ENCODE data around the gene NUTM1.

DNA sequence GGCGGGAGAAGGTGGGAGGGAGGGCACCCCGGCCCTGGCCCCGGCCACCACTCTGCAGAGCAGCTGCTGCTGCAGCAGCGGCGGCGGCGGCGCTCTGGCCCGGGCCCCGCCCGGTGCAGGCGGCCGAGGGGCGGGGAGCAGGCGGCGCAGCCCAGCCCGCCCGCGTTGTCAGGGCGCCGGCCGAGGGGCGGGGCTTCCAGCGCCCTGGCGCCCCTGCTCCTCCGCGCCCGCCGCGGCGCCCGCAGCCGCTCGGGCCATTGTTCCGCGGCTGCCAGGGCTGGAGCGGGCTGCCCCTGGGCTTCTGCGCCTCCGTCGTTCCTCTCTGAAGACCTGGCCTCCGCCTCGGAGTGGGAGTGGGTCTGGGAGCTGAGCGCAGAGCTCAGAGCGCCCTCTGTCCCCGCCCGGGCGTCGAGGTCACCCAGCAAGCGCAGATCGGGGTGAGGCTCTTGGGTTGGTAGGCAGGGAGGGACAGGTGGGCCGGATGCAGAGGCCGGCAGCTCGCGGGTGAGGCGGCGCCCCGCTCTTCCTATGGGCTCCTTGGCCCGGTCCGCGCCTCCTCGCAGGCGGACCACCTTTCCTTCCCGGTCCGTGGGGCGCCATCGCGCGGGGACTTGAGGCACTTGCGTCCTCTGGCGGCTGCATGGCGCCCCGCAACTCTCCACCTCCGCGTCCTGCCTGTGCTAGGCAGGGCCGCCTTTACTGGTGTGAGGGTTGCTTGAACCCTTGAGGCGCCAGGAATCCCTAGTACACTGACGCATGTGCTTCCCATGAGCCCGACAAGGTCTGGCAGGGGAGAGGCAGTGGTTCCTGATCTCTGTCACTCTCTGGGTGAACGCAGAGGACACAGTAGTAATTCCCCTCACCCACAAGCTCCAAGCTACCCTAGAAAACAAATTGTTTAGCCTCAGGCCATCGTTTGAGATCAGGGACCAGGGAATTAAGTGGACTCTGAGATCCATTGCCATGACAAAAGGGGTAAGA is 24.3 kb downstream of the NUTM1 start, which contains the start of gene LPCAT4:
- TF ChIP-seq POLR2A (IDR thresholded peaks at IDR 0.05; ENCODE audit: low read depth) (no peak), CTCF (IDR thresholded peaks at IDR 0.05) (peak; percentile 92 to 97 (median 97)), EP300 (IDR thresholded peaks at IDR 0.05) (no peak), POLR2AphosphoS5 (IDR thresholded peaks at IDR 0.05) (peak; percentile 62 to 76)

All from esophagus muscularis mucosa (tissue), 4 donors.